HL-60 (cell line): ENCODE results near the gene CHL1.

Experiments used
- DNase-seq, 2 experiments: peaks; one replicate each; pipeline ENCODE4 v3.0.0-alpha.2; 2010 to 2020; ENCODE audit warnings: low read depth in 1 of 2, low spot score in 1 of 2
- H3K27ac ChIP-seq: fragments of 250-450 bp; sonication (Bioruptor Pico); replicated peaks from 2 replicates; pipeline ENCODE4 v1.5.1; 2020; ENCODE audit warnings: mild to moderate bottlenecking, moderate library complexity
- H3K27me3 ChIP-seq: fragments of 250-450 bp; sonication (Bioruptor Pico); 2 replicates; pipeline ENCODE4 v1.5.1; 2021; ENCODE audit warnings: mild to moderate bottlenecking, moderate library complexity; ENCODE audit not compliant: insufficient read depth, poor library complexity, severe bottlenecking
- H3K4me3 ChIP-seq: replicated peaks from 2 replicates; pipeline ENCODE4 v1.5.1; 2011; ENCODE audit warnings: mild to moderate bottlenecking, control low read depth, low read length; ENCODE audit not compliant: insufficient read depth
- CTCF ChIP-seq: IDR thresholded peaks from one replicate; pipeline ENCODE4 v1.5.1; 2011; ENCODE audit warnings: low read length, control low read depth, inconsistent platforms; ENCODE audit not compliant: insufficient read depth
- GABPA ChIP-seq: IDR thresholded peaks from 2 replicates; pipeline ENCODE4 v1.6.1; 2012; ENCODE audit warnings: low read depth
- POLR2AphosphoS5 ChIP-seq: IDR thresholded peaks from 2 replicates; pipeline ENCODE4 v1.6.1; 2012; ENCODE audit warnings: low read depth
- SPI1 ChIP-seq: IDR thresholded peaks from 2 replicates; pipeline ENCODE4 v1.6.1; 2012; ENCODE audit warnings: low read depth, mild to moderate bottlenecking, borderline replicate concordance
- TF ChIP-seq, protein P1 (sequence below): IDR thresholded peaks from 2 replicates; pipeline ENCODE4 v1.6.1; 2012; ENCODE audit warnings: low read depth; ENCODE audit not compliant: insufficient replicate concordance

CHL1 gene

DNA sequence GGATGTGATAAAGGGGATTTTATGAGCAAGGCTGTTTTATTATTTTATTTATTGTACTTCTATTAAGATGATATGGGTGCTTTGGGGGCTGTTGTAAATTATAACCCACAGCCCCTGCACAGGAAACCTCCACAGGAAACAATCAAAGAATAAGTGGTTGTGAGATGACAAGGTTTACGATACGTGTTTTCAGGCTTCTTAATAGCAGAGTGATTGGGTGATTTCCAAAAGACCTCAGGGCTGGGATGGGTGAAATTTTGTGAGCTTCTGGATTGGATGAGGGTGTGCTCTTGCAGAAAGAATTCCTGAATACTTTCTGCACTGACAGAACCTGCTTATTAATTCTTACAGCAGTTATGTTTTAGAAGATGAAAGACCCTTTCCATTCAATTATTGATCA, 21.4 kb downstream of the CHL1 start:
- no peak for DNase-seq
- TF ChIP-seq GABPA: no peak
- TF ChIP-seq POLR2AphosphoS5: no peak
- TF ChIP-seq, protein P1, sequence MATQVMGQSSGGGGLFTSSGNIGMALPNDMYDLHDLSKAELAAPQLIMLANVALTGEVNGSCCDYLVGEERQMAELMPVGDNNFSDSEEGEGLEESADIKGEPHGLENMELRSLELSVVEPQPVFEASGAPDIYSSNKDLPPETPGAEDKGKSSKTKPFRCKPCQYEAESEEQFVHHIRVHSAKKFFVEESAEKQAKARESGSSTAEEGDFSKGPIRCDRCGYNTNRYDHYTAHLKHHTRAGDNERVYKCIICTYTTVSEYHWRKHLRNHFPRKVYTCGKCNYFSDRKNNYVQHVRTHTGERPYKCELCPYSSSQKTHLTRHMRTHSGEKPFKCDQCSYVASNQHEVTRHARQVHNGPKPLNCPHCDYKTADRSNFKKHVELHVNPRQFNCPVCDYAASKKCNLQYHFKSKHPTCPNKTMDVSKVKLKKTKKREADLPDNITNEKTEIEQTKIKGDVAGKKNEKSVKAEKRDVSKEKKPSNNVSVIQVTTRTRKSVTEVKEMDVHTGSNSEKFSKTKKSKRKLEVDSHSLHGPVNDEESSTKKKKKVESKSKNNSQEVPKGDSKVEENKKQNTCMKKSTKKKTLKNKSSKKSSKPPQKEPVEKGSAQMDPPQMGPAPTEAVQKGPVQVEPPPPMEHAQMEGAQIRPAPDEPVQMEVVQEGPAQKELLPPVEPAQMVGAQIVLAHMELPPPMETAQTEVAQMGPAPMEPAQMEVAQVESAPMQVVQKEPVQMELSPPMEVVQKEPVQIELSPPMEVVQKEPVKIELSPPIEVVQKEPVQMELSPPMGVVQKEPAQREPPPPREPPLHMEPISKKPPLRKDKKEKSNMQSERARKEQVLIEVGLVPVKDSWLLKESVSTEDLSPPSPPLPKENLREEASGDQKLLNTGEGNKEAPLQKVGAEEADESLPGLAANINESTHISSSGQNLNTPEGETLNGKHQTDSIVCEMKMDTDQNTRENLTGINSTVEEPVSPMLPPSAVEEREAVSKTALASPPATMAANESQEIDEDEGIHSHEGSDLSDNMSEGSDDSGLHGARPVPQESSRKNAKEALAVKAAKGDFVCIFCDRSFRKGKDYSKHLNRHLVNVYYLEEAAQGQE: no peak
- no peak for TF ChIP-seq SPI1
- no peak for TF ChIP-seq CTCF
- H3K27me3 ChIP-seq: no peaks in the 10 kb centered on the region
- H3K27ac ChIP-seq: no peak overlapping the region
- H3K4me3 ChIP-seq: no peak overlapping the region

- Histone ChIP-seq H3K27ac (no peak overlapping the region), H3K27me3 (no peaks in the 10 kb centered on the region), H3K4me3 (no peak overlapping the region)
- no peak for DNase-seq
- TF ChIP-seq CTCF (no peak), GABPA (no peak), SPI1 (no peak), POLR2AphosphoS5 (no peak)
- TF ChIP-seq, protein P1: no peak
Measured at GRCh38 chr3:228442-229182, 32.0 kb downstream of the CHL1 start.

- H3K27ac ChIP-seq: no peak overlapping the region
- no peak overlapping the region for H3K4me3 ChIP-seq
- TF ChIP-seq POLR2AphosphoS5 (no peak), GABPA (no peak), SPI1 (no peak), CTCF (no peak)
- TF ChIP-seq, protein P1: no peak
- DNase-seq: no peak
- H3K27me3 ChIP-seq: no peaks in the 10 kb centered on the region
Measured at GRCh38 chr3:229183-229661, 32.7 kb downstream of the CHL1 start.
